ENCODE measurements around the gene MCM3. TPM values are rescaled to one million over a fixed set of nuclear protein-coding genes. Genes with fewer than 3 reads are reported as not detected.

MCM3 gene
- total RNA-seq, 1 experiment from 2014 or later: 107 TPM

GRCh38 chr6:52243282-52243893, 41.2 kb downstream of the MCM3 start:
- ATAC-seq (no peak), DNase-seq (ENCODE audit: low read depth, low spot score) (no peak)
- no peaks in the 10 kb centered on the region for H3K36me3 ChIP-seq (ENCODE audit: control insufficient read depth, insufficient read depth, low read length)
- BruUV-seq (replicated peaks): no TSS peak
- in situ Hi-C loops (cut with HindIII; ENCODE audit: low pct_unique_long_range_greater_than_20kb, low sequenced_read_pairs) (no loop called here), intact Hi-C loops (cut with micrococcal nuclease; ENCODE audit: unreplicated experiment) (no loop called here)
- H3K27ac ChIP-seq (ENCODE audit: low read length): no peak overlapping the region
- no peak overlapping the region for H3K4me3 ChIP-seq (ENCODE audit: low read depth in 2 of 2, low read length in 2 of 2)
- H3K27me3 ChIP-seq (ENCODE audit: control insufficient read depth, insufficient read depth, low read length): peaks cover 16% of the 10 kb centered on the region; the same call in 1 of the 2 replicates
- ChIA-PET CTCF (no interaction called here), POLR2A (no interaction called here)
- TF ChIP-seq SIN3A (IDR thresholded peaks at IDR 0.05; ENCODE audit: borderline replicate concordance, insufficient read depth, low read depth, low read length) (no peak), REST (IDR thresholded peaks at IDR 0.05; ENCODE audit: insufficient read depth in 1 of 2, low read depth in 2 of 2, low read length in 1 of 2) (peak in 1 of 2 experiments; percentile 54; a peak in 1 of 4 replicates), CTCF (IDR thresholded peaks at IDR 0.05) (no peak)
- no peaks in the 10 kb centered on the region for H3K4me1 ChIP-seq (ENCODE audit: control insufficient read depth, insufficient read depth, low read length)
- H3K9me3 ChIP-seq (ENCODE audit: control insufficient read depth, insufficient read depth, low read depth, low read length): no peaks in the 10 kb centered on the region

GRCh38 chr6:52241819-52242218, 42.7 kb downstream of the MCM3 start:
- DNase-seq (ENCODE audit: low read depth, low spot score) (no peak), ATAC-seq (no peak)
- ChIA-PET POLR2A (no interaction called here), CTCF (no interaction called here)
- H3K4me1 ChIP-seq (ENCODE audit: control insufficient read depth, insufficient read depth, low read length): no peaks in the 10 kb centered on the region
- H3K27ac ChIP-seq (ENCODE audit: low read length): no peak overlapping the region
- H3K27me3 ChIP-seq (ENCODE audit: control insufficient read depth, insufficient read depth, low read length): peaks cover 13% of the 10 kb centered on the region
- in situ Hi-C loops (cut with HindIII; ENCODE audit: low pct_unique_long_range_greater_than_20kb, low sequenced_read_pairs) (no loop called here), intact Hi-C loops (cut with micrococcal nuclease; ENCODE audit: unreplicated experiment) (no loop called here)
- no peak overlapping the region for H3K4me3 ChIP-seq (ENCODE audit: low read depth in 2 of 2, low read length in 2 of 2)
- TF ChIP-seq REST (IDR thresholded peaks at IDR 0.05; ENCODE audit: insufficient read depth in 1 of 2, low read depth in 2 of 2, low read length in 1 of 2) (no peak), SIN3A (IDR thresholded peaks at IDR 0.05; ENCODE audit: borderline replicate concordance, insufficient read depth, low read depth, low read length) (no peak), POLR2AphosphoS5 (IDR thresholded peaks at IDR 0.05; ENCODE audit: low read depth, low read length) (no peak), TCF7L2 (IDR thresholded peaks at IDR 0.05; ENCODE audit: low read depth, low read length) (no peak), CTCF (IDR thresholded peaks at IDR 0.05) (no peak)
- no TSS peak for BruUV-seq (replicated peaks)
- H3K36me3 ChIP-seq (ENCODE audit: control insufficient read depth, insufficient read depth, low read length): no peaks in the 10 kb centered on the region
- H3K9me3 ChIP-seq (ENCODE audit: control insufficient read depth, insufficient read depth, low read depth, low read length): no peaks in the 10 kb centered on the region

Measured in Panc1 (cell line).